ENCODE measurements around the gene C5orf22. TPM values are rescaled to one million over a fixed set of nuclear protein-coding genes. Genes with fewer than 3 reads are reported as not detected.
A peak's percentile ranks its signal among the peaks of the same experiment; 100 is the strongest.
"Not testable (repeated sequence)": the region's sequence is repeated elsewhere in the genome, so short reads cannot be mapped to it uniquely, and the experiment has no call there.

C5orf22 gene
- total and polyA plus RNA-seq, 3 experiments from 2014 or later = 19.0 to 32.5 (median 29.8) TPM

DNA sequence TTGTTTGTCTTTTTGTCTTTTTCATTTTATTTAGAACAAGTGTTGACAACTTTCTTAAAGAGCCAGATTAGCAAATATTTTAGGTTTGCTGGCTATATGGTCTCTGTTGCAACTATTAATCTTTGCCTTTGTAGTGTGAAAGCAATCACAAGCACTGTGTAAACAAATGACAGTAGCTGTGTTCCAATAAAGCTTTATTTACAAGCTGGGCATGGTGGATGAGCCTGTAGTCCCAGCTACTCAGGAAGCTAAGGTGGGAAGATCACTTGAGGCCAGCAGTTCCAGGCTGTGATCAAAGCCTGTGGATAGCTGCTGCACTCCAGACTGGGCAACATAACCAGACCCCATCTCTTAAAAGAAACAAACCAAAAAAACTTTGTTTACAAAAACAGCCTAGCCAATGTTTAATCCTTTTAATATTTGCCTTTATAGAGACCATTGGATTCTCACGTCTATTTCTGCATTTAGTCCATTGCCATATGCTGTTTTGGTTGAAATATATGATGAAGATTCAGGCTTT lies 2.5 kb downstream of the C5orf22 start:
- CTCF ChIA-PET = no interaction called here
- Mint-ChIP-seq H3K27ac (peak overlapping the region in 5 of 8 donors; percentile 1 to 71 (median 35)), H3K27me3 (no peaks in the 10 kb centered on the region), H3K4me3 (peak overlapping the region in 3 of 7 donors; percentile 10 to 99 (median 75)), H3K36me3 (peaks cover 5 to 67% (median 13%) of the 10 kb centered on the region in 3 donors), H3K9me3 (no peaks in the 10 kb centered on the region), H3K4me1 (peaks cover 59 to 84% (median 76%) of the 10 kb centered on the region in 3 donors)
- no peaks in the 10 kb centered on the region for H3K9me3 ChIP-seq (ENCODE audit: low read length)
- H3K27ac ChIP-seq (ENCODE audit: low read depth, low read length) = no peak overlapping the region
- H3K4me3 ChIP-seq (ENCODE audit: low read length) = no peak overlapping the region
- H3K4me1 ChIP-seq (ENCODE audit: insufficient read depth, low read length) = peaks cover 30% of the 10 kb centered on the region
- no peak for DNase-seq
- H3K27me3 ChIP-seq (ENCODE audit: insufficient read depth, low read length, poor library complexity, severe bottlenecking) = no peaks in the 10 kb centered on the region
- peaks cover 27% of the 10 kb centered on the region for H3K36me3 ChIP-seq (ENCODE audit: insufficient read depth, low read length)
- POLR2A ChIA-PET = no interaction called here

GRCh38 chr5:31536873-31537272 lies 4.8 kb downstream of the C5orf22 start:
- Mint-ChIP-seq H3K36me3 (peaks cover 5 to 75% (median 16%) of the 10 kb centered on the region in 3 donors), H3K9me3 (no peaks in the 10 kb centered on the region), H3K27ac (peak overlapping the region in 1 of 8 donors; percentile 17), H3K4me1 (peaks cover 41 to 61% (median 58%) of the 10 kb centered on the region in 3 donors), H3K4me3 (no peak overlapping the region), H3K27me3 (no peaks in the 10 kb centered on the region)
- H3K4me1 ChIP-seq (ENCODE audit: insufficient read depth, low read length) = peaks cover 13% of the 10 kb centered on the region
- CTCF ChIA-PET = no interaction called here
- H3K27ac ChIP-seq (ENCODE audit: low read depth, low read length) = no peak overlapping the region
- H3K36me3 ChIP-seq (ENCODE audit: insufficient read depth, low read length) = peaks cover 33% of the 10 kb centered on the region
- no peaks in the 10 kb centered on the region for H3K9me3 ChIP-seq (ENCODE audit: low read length)
- DNase-seq = no peak
- no peak overlapping the region for H3K4me3 ChIP-seq (ENCODE audit: low read length)
- POLR2A ChIA-PET = no interaction called here
- no peaks in the 10 kb centered on the region for H3K27me3 ChIP-seq (ENCODE audit: insufficient read depth, low read length, poor library complexity, severe bottlenecking)

GRCh38 chr5:31537349-31537748 lies 5.2 kb downstream of the C5orf22 start:
- POLR2A ChIA-PET = no interaction called here
- CTCF ChIA-PET = no interaction called here

GRCh38 chr5:31537851-31538250 lies 5.8 kb downstream of the C5orf22 start:
- Mint-ChIP-seq H3K27me3 (no peaks in the 10 kb centered on the region), H3K36me3 (peaks cover 9 to 76% (median 21%) of the 10 kb centered on the region in 3 donors), H3K27ac (peak overlapping the region in 3 of 8 donors; percentile 25 to 87 (median 29)), H3K4me3 (no peak overlapping the region), H3K9me3 (no peaks in the 10 kb centered on the region), H3K4me1 (peaks cover 36 to 51% (median 48%) of the 10 kb centered on the region in 3 donors)
- POLR2A ChIA-PET = no interaction called here
- H3K4me1 ChIP-seq (ENCODE audit: insufficient read depth, low read length) = peaks cover 13% of the 10 kb centered on the region
- no peaks in the 10 kb centered on the region for H3K27me3 ChIP-seq (ENCODE audit: insufficient read depth, low read length, poor library complexity, severe bottlenecking)
- no peak overlapping the region for H3K27ac ChIP-seq (ENCODE audit: low read depth, low read length)
- no peak for DNase-seq
- CTCF ChIA-PET = no interaction called here
- H3K4me3 ChIP-seq (ENCODE audit: low read length) = no peak overlapping the region
- peaks cover 34% of the 10 kb centered on the region for H3K36me3 ChIP-seq (ENCODE audit: insufficient read depth, low read length)
- H3K9me3 ChIP-seq (ENCODE audit: low read length) = no peaks in the 10 kb centered on the region

More at GRCh38 chr5:31537349-31537748, 5.2 kb downstream of the C5orf22 start:
- Histone ChIP-seq H3K4me1 (ENCODE audit: insufficient read depth, low read length) (peaks cover 13% of the 10 kb centered on the region), H3K9me3 (ENCODE audit: low read length) (no peaks in the 10 kb centered on the region), H3K4me3 (ENCODE audit: low read length) (no peak overlapping the region), H3K36me3 (ENCODE audit: insufficient read depth, low read length) (peaks cover 34% of the 10 kb centered on the region), H3K27ac (ENCODE audit: low read depth, low read length) (no peak overlapping the region), H3K27me3 (ENCODE audit: insufficient read depth, low read length, poor library complexity, severe bottlenecking) (no peaks in the 10 kb centered on the region)
- Mint-ChIP-seq H3K9me3 (no peaks in the 10 kb centered on the region), H3K27me3 (no peaks in the 10 kb centered on the region), H3K4me3 (no peak overlapping the region), H3K27ac (peak overlapping the region in 2 of 8 donors; percentile 17 to 25), H3K4me1 (peaks cover 36 to 56% (median 53%) of the 10 kb centered on the region in 3 donors), H3K36me3 (peaks cover 5 to 75% (median 16%) of the 10 kb centered on the region in 3 donors)
- DNase-seq = no peak

GRCh38 chr5:31549114-31549513 lies 17.0 kb downstream of the C5orf22 start:
- H3K36me3 ChIP-seq (ENCODE audit: insufficient read depth, low read length); DNase-seq; H3K4me1 ChIP-seq (ENCODE audit: insufficient read depth, low read length); H3K27ac ChIP-seq (ENCODE audit: low read depth, low read length); H3K27ac Mint-ChIP-seq; H3K4me3 Mint-ChIP-seq; H3K27me3 Mint-ChIP-seq; POLR2A ChIA-PET; H3K9me3 Mint-ChIP-seq; H3K4me3 ChIP-seq (ENCODE audit: low read length); CTCF ChIA-PET; H3K4me1 Mint-ChIP-seq; H3K9me3 ChIP-seq (ENCODE audit: low read length); H3K27me3 ChIP-seq (ENCODE audit: insufficient read depth, low read length, poor library complexity, severe bottlenecking): not testable (repeated sequence)
- peaks cover 38 to 84% (median 46%) of the 10 kb centered on the region in 3 donors for H3K36me3 Mint-ChIP-seq

- Mint-ChIP-seq H3K9me3 (no peaks in the 10 kb centered on the region), H3K36me3 (peaks cover 38 to 86% (median 43%) of the 10 kb centered on the region in 3 donors), H3K4me1 (no peaks in the 10 kb centered on the region), H3K4me3 (no peak overlapping the region), H3K27me3 (no peaks in the 10 kb centered on the region), H3K27ac (peak overlapping the region in 1 of 8 donors; percentile 44)
- H3K9me3 ChIP-seq (ENCODE audit: low read length) = no peaks in the 10 kb centered on the region
- H3K27ac ChIP-seq (ENCODE audit: low read depth, low read length) = no peak overlapping the region
- DNase-seq = no peak
- CTCF ChIA-PET = no interaction called here
- POLR2A ChIA-PET = interaction anchor here (1.1 kb wide), 1 partner anchor 20 kb away, joined by 3 read pairs; the partner anchor contains the start of genes C5orf22 and DROSHA
- no peaks in the 10 kb centered on the region for H3K4me1 ChIP-seq (ENCODE audit: insufficient read depth, low read length)
- H3K4me3 ChIP-seq (ENCODE audit: low read length) = no peak overlapping the region
- H3K36me3 ChIP-seq (ENCODE audit: insufficient read depth, low read length) = peaks cover 9% of the 10 kb centered on the region
- no peaks in the 10 kb centered on the region for H3K27me3 ChIP-seq (ENCODE audit: insufficient read depth, low read length, poor library complexity, severe bottlenecking)
Observed at GRCh38 chr5:31551878-31552277, 19.8 kb downstream of the C5orf22 start.

DNA sequence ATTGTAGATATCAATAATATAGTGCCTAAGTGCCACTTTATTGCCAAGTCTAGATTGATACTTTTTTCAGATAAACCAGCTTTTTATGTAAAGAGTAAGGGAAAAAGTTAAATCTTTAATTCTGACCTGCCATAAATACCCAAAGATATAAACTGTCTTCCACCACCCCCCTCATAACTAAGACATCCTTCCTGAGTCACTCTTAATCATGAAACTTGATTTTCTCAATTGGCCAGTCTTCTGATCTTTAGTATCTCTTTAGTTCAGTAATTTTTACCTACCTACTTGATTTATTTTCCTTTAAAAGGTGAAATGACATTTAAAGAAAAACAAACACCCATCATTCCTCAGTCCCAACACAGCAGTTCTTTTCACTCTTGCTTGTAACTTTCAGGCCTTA lies 21.8 kb downstream of the C5orf22 start:
- H3K9me3 Mint-ChIP-seq = no peaks in the 10 kb centered on the region
- no peaks in the 10 kb centered on the region for H3K27me3 Mint-ChIP-seq
- H3K27ac ChIP-seq (ENCODE audit: low read depth, low read length) = no peak overlapping the region
- H3K36me3 Mint-ChIP-seq = peaks cover 24 to 73% (median 27%) of the 10 kb centered on the region in 3 donors
- no peak overlapping the region for H3K4me3 Mint-ChIP-seq
- no peak for DNase-seq
- peaks cover 9% of the 10 kb centered on the region for H3K36me3 ChIP-seq (ENCODE audit: insufficient read depth, low read length)
- H3K4me3 ChIP-seq (ENCODE audit: low read length) = no peak overlapping the region
- CTCF ChIA-PET = no interaction called here
- H3K4me1 Mint-ChIP-seq = no peaks in the 10 kb centered on the region
- peak overlapping the region in 2 of 8 donors; percentile 20 to 42 for H3K27ac Mint-ChIP-seq
- no peaks in the 10 kb centered on the region for H3K9me3 ChIP-seq (ENCODE audit: low read length)
- POLR2A ChIA-PET = no interaction called here
- no peaks in the 10 kb centered on the region for H3K27me3 ChIP-seq (ENCODE audit: insufficient read depth, low read length, poor library complexity, severe bottlenecking)
- no peaks in the 10 kb centered on the region for H3K4me1 ChIP-seq (ENCODE audit: insufficient read depth, low read length)

- Histone ChIP-seq H3K4me1 (ENCODE audit: insufficient read depth, low read length) (no peaks in the 10 kb centered on the region), H3K4me3 (ENCODE audit: low read length) (no peak overlapping the region), H3K27ac (ENCODE audit: low read depth, low read length) (no peak overlapping the region), H3K9me3 (ENCODE audit: low read length) (no peaks in the 10 kb centered on the region), H3K27me3 (ENCODE audit: insufficient read depth, low read length, poor library complexity, severe bottlenecking) (no peaks in the 10 kb centered on the region), H3K36me3 (ENCODE audit: insufficient read depth, low read length) (peaks cover 9% of the 10 kb centered on the region)
- Mint-ChIP-seq H3K27ac (no peak overlapping the region), H3K27me3 (no peaks in the 10 kb centered on the region), H3K4me3 (no peak overlapping the region), H3K9me3 (no peaks in the 10 kb centered on the region), H3K36me3 (peaks cover 23 to 68% (median 25%) of the 10 kb centered on the region in 3 donors), H3K4me1 (no peaks in the 10 kb centered on the region)
- ChIA-PET CTCF (no interaction called here), POLR2A (no interaction called here)
- DNase-seq = no peak
Observed at GRCh38 chr5:31554552-31554951, 22.5 kb downstream of the C5orf22 start.

Measured in CD8-positive, alpha-beta memory T cell (primary cell).